HFFc6 (cell line): ENCODE data around the gene PLEKHG4. TPM values are rescaled to one million over a fixed set of nuclear protein-coding genes. Genes with fewer than 3 reads are reported as not detected.

Experiments used
- DNase-seq: peaks from one replicate; pipeline ENCODE4 v3.0.0-alpha.2; 2018
- H3K27ac Mint-ChIP-seq: 2 replicates; pipeline ENCODE4 v1.8.0; 2020; ENCODE audit warnings: mild to moderate bottlenecking, mixed read lengths
- H3K27me3 Mint-ChIP-seq: 2 replicates; pipeline ENCODE4 v1.8.0; 2021; ENCODE audit warnings: mild to moderate bottlenecking, moderate library complexity, mixed read lengths; ENCODE audit not compliant: insufficient read depth
- H3K36me3 Mint-ChIP-seq: 2 replicates; pipeline ENCODE4 v1.8.0; 2021; ENCODE audit warnings: low read depth, mixed read lengths
- H3K4me1 Mint-ChIP-seq: 2 replicates; pipeline ENCODE4 v1.8.0; 2020; ENCODE audit warnings: low read depth, mixed read lengths
- H3K4me3 Mint-ChIP-seq: 2 replicates; pipeline ENCODE4 v1.8.0; 2020; ENCODE audit warnings: mild to moderate bottlenecking, moderate library complexity, mixed read lengths
- H3K9me3 Mint-ChIP-seq: 2 replicates; pipeline ENCODE4 v1.8.0; 2020; ENCODE audit warnings: mild to moderate bottlenecking, mixed read lengths
- total RNA-seq, 6 experiments: library from RNA; stranded (reverse); fragmentation: NEBNext Ultra II Directional; extraction: Animal tissue kit (Norgen Biotek cat#: 25700); gene quantifications; 2 replicates in 1 of 6; 3 replicates in 5 of 6; pipeline ENCODE4 v1.2.3, GENCODE V29; 2021
- TF ChIP-seq, protein P1 (sequence below): fragments of 200-600 bp; sonication (generic); IDR thresholded peaks from 2 replicates; pipeline ENCODE4 v1.5.0; 2021; ENCODE audit warnings: antibody characterized with exemption, mild to moderate bottlenecking

PLEKHG4 gene
- total RNA-seq, 6 experiments from 2014 or later, result 8.6 to 14.1 (median 13.0) TPM

DNA sequence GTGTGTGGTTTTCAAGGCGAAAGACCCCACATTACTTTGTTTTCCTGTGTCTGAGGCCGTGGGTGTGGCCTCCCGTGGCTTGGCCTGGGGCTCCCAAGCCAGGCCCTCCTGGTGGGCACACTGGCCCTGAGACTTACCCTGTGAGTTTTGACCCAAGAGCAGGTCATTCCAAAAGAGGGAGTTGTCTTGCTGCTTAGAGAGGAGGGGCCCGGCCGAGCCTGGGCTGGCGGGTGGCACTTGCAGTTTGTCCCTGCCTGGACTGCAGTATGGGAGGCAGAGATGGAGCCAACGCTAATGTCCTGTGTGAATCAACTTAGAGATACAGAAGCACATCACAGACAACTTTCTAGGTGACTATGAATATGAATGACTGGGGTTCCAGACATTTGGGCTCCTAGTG lies 22.7 kb downstream of the PLEKHG4 start:
- no peak for DNase-seq
- peaks cover 23% of the 10 kb centered on the region for H3K4me1 Mint-ChIP-seq
- no peak overlapping the region for H3K4me3 Mint-ChIP-seq
- H3K9me3 Mint-ChIP-seq, result no peaks in the 10 kb centered on the region
- H3K27me3 Mint-ChIP-seq, result peaks cover 3% of the 10 kb centered on the region; the same call in 1 of the 2 replicates
- H3K36me3 Mint-ChIP-seq, result no peaks in the 10 kb centered on the region
- TF ChIP-seq, protein P1, sequence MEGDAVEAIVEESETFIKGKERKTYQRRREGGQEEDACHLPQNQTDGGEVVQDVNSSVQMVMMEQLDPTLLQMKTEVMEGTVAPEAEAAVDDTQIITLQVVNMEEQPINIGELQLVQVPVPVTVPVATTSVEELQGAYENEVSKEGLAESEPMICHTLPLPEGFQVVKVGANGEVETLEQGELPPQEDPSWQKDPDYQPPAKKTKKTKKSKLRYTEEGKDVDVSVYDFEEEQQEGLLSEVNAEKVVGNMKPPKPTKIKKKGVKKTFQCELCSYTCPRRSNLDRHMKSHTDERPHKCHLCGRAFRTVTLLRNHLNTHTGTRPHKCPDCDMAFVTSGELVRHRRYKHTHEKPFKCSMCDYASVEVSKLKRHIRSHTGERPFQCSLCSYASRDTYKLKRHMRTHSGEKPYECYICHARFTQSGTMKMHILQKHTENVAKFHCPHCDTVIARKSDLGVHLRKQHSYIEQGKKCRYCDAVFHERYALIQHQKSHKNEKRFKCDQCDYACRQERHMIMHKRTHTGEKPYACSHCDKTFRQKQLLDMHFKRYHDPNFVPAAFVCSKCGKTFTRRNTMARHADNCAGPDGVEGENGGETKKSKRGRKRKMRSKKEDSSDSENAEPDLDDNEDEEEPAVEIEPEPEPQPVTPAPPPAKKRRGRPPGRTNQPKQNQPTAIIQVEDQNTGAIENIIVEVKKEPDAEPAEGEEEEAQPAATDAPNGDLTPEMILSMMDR, result no peak
- no peak overlapping the region for H3K27ac Mint-ChIP-seq

DNA sequence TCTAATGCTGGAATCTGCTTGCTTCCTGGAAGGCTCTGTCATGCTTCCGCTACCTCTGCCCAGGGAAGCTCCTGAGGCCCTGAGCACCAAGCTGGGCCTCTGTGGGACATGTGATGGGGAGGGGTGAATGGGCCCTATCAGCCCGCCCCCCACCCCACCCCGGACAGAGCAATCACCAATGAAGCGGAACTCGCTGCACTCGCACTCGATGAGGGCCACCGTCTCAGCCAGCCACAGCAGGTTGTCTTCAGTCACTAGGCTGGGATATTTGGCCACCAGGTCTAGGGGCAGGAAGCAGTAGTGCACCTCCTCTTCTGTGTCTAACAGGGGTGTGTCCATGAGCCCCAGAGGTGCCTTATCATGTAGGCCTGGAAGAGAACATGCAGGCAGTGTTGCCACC lies 23.6 kb downstream of the PLEKHG4 start:
- H3K4me1 Mint-ChIP-seq, result peaks cover 18% of the 10 kb centered on the region
- no peaks in the 10 kb centered on the region for H3K9me3 Mint-ChIP-seq
- no peak for DNase-seq
- TF ChIP-seq, protein P1, result no peak
- no peak overlapping the region for H3K27ac Mint-ChIP-seq
- no peak overlapping the region for H3K4me3 Mint-ChIP-seq
- no peaks in the 10 kb centered on the region for H3K36me3 Mint-ChIP-seq
- H3K27me3 Mint-ChIP-seq, result peaks cover 3% of the 10 kb centered on the region; the same call in 1 of the 2 replicates

DNA sequence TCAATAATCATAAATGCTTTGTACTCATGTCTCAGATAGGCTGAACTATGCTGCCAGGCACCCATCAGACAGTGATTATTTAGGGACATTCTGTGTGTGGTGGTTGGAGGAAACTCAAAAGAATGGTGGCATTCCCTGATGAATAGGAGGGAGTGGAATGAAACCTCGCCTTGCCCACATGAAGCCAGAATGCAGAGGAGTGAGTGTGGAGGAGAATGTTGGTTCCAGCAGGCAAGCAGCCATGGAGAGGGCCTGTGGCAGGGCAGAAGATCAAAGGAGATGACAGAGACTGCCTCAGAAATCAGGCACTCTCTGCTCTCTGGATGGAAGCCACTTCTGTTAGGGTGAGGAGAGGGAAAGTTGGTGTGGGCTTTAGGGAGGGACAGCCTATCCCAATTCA lies 24.7 kb downstream of the PLEKHG4 start:
- Mint-ChIP-seq H3K36me3 (no peaks in the 10 kb centered on the region), H3K4me3 (no peak overlapping the region), H3K9me3 (no peaks in the 10 kb centered on the region), H3K27ac (no peak overlapping the region), H3K4me1 (peaks cover 18% of the 10 kb centered on the region), H3K27me3 (peaks cover 3% of the 10 kb centered on the region; the same call in 1 of the 2 replicates)
- TF ChIP-seq, protein P1, result no peak
- DNase-seq, result peak; percentile 36

DNA sequence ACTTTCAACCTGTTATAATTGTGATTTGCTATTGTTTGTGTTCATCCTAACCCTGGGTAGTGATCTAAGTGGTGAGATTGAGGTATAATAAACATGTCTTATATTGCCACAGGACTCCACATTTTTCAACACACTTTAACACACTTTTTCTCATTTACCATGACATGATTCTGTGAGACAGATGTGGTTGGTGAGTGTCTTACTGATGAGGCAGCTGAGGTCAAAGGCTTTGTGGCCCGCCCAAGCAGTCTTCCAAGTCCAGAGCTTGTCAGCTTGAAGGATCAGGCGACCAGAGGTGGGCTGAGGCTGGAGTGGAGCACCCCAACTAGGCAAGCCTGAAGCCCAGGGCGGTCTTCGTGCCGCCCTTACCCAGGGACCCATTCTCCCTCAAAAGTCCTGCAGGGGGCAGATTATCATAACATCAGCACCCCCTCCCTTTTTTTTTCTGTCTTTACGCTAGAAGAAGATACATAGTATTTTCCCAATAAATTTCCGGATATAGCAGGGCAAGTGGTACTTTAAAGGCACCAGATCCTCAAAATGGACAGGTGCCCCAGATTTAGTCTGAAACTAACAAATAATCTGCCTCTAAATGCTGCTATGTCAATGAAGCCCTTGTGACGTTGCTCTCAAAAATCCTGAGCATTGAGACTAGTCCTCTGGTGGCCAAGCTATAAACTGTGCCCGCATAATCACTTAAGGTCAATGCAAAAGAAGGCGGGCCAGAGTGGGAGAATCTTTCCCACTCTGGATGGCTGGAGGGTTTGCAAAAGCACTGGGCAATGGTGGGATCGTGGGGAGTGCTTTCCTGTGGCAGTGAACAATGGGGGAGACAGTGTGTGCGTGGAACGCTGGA lies 26.1 kb downstream of the PLEKHG4 start:
- TF ChIP-seq, protein P1, result peak; percentile 31
- DNase-seq, result no peak
- no peak overlapping the region for H3K27ac Mint-ChIP-seq

DNA sequence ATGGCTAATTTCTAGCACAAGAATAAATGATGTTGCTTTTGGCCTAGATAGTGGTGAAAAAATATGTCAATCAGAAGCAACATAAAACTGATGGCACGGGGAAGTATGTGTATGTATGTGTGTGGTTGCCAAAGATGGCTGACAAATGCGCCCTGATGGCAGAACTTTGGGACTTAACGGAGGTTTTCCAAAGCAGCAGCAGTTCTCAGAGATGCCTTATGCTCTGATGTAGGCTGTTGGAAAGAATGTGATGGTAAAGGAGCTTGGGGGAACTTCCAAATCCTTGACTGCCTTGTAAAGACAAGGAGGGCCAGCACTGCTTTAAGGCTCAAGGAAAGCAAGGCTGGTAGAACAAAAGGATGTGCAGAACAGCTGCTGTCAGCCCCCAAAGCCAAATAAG lies 31.2 kb downstream of the PLEKHG4 start:
- Mint-ChIP-seq H3K4me3 (no peak overlapping the region), H3K36me3 (no peaks in the 10 kb centered on the region), H3K9me3 (no peaks in the 10 kb centered on the region), H3K27me3 (peaks cover 4% of the 10 kb centered on the region), H3K4me1 (peaks cover 32% of the 10 kb centered on the region), H3K27ac (peak overlapping the region; percentile 92)
- TF ChIP-seq, protein P1, result no peak
- no peak for DNase-seq

More for the DNA sequence above, 26.1 kb downstream of the PLEKHG4 start:
- no peaks in the 10 kb centered on the region for H3K9me3 Mint-ChIP-seq
- H3K36me3 Mint-ChIP-seq, result no peaks in the 10 kb centered on the region
- H3K4me1 Mint-ChIP-seq, result peaks cover 21% of the 10 kb centered on the region
- no peak overlapping the region for H3K4me3 Mint-ChIP-seq
- H3K27me3 Mint-ChIP-seq, result peaks cover 4% of the 10 kb centered on the region; the same call in 1 of the 2 replicates
